HepG2 (cell line): ENCODE measurements around the gene AKAP10. TPM values are rescaled to one million over a fixed set of nuclear protein-coding genes. Genes with fewer than 3 reads are reported as not detected.

Experiments
- CBX1 ChIP-seq: IDR thresholded peaks from one replicate; pipeline ENCODE4 v1.6.1; 2016; ENCODE audit warnings: antibody characterized with exemption, low read depth
- CCAR2 ChIP-seq: fragments of 200-400 bp; formaldehyde crosslinking; optimal IDR thresholded peaks from 2 replicates; pipeline ENCODE3; 2018; ENCODE audit warnings: low read depth, mild to moderate bottlenecking, low read length, moderate library complexity
- EEA1 ChIP-seq: sonication (generic); formaldehyde crosslinking; IDR thresholded peaks from 2 replicates; pipeline ENCODE4 v1.5.1; 2020; ENCODE audit warnings: mild to moderate bottlenecking, missing genetic modification reagents, borderline replicate concordance
- EED ChIP-seq: sonication (generic); formaldehyde crosslinking; IDR thresholded peaks from 2 replicates; pipeline ENCODE4 v1.5.0; 2020; ENCODE audit warnings: mild to moderate bottlenecking, missing genetic modification reagents
- GABPA ChIP-seq, 2 experiments: IDR thresholded peaks; 2 replicates each; pipeline ENCODE4 v1.6.1; 2011 to 2016; ENCODE audit warnings: low read depth in 2 of 2, low read length in 1 of 2, missing biosample characterization in 1 of 2, missing genetic modification characterization in 1 of 2
- HCFC1 ChIP-seq: fragments of 150-350 bp; IDR thresholded peaks from 2 replicates; pipeline ENCODE4 v1.6.1; 2014; ENCODE audit warnings: low read depth, low read length
- KAT8 ChIP-seq: IDR thresholded peaks from 2 replicates; pipeline ENCODE4 v1.6.1; 2016; ENCODE audit warnings: missing genetic modification reagents, missing compliant biosample characterization
- KDM3A ChIP-seq: IDR thresholded peaks from 2 replicates; pipeline ENCODE4 v1.6.1; 2018; ENCODE audit warnings: low read depth, missing compliant biosample characterization
- MTF1 ChIP-seq: sonication (generic); formaldehyde crosslinking; IDR thresholded peaks from 2 replicates; pipeline ENCODE4 v1.5.0; 2020; ENCODE audit warnings: missing genetic modification reagents
- NFKBIZ ChIP-seq: IDR thresholded peaks from 2 replicates; pipeline ENCODE4 v1.6.1; 2018; ENCODE audit warnings: missing genetic modification reagents, missing compliant biosample characterization
- NONO ChIP-seq, 2 experiments: fragments of 450-650 bp in 1 of 2; sonication (generic) in 1 of 2; formaldehyde crosslinking in 1 of 2; IDR thresholded peaks in 1 of 2; conservative IDR thresholded peaks in 1 of 2; 2 replicates each; pipeline versions ENCODE4 v1.6.1 to v1.8.0; 2017 to 2022; ENCODE audit warnings: mild to moderate bottlenecking in 1 of 2, missing genetic modification reagents in 1 of 2, moderate library complexity in 1 of 2
- PITX1 ChIP-seq: sonication (generic); formaldehyde crosslinking; IDR thresholded peaks from 2 replicates; pipeline ENCODE4 v1.5.1; 2020; ENCODE audit warnings: mild to moderate bottlenecking, missing genetic modification reagents
- RFX1 ChIP-seq: fragments of 450-650 bp; IDR thresholded peaks from 2 replicates; pipeline ENCODE4 v1.6.1; 2017
- SMARCC2 ChIP-seq: fragments of 450-650 bp; IDR thresholded peaks from 2 replicates; pipeline ENCODE4 v1.6.1; 2017; ENCODE audit warnings: antibody characterized with exemption, mild to moderate bottlenecking
- TFDP1 ChIP-seq: IDR thresholded peaks from 2 replicates; pipeline ENCODE4 v1.6.1; 2016; ENCODE audit warnings: missing compliant biosample characterization, missing genetic modification reagents, borderline replicate concordance
- TGIF2 ChIP-seq: IDR thresholded peaks from 2 replicates; pipeline ENCODE4 v1.6.1; 2016; ENCODE audit warnings: control low read depth, missing compliant biosample characterization
- U2AF2 ChIP-seq: fragments of 200-400 bp; formaldehyde crosslinking; IDR thresholded peaks from 2 replicates; pipeline ENCODE4 v1.6.1; 2017; ENCODE audit warnings: low read depth, mild to moderate bottlenecking, low read length
- ZMYM4 ChIP-seq: sonication (generic); formaldehyde crosslinking; IDR thresholded peaks from 2 replicates; pipeline ENCODE4 v1.8.1; 2023; ENCODE audit warnings: mild to moderate bottlenecking, missing genetic modification reagents
- ZNF382 ChIP-seq: sonication (generic); formaldehyde crosslinking; IDR thresholded peaks from 2 replicates; pipeline ENCODE4 v1.5.0; 2020; ENCODE audit warnings: missing genetic modification reagents, mild to moderate bottlenecking, borderline replicate concordance
- ZNF549 ChIP-seq: sonication (generic); formaldehyde crosslinking; IDR thresholded peaks from 2 replicates; pipeline ENCODE4 v1.5.0; 2020; ENCODE audit warnings: missing genetic modification reagents
- ZNF674 ChIP-seq: sonication (generic); formaldehyde crosslinking; IDR thresholded peaks from 2 replicates; pipeline ENCODE4 v1.5.0; 2020; ENCODE audit warnings: low read depth, mild to moderate bottlenecking, missing genetic modification reagents
- ZNF777 ChIP-seq: sonication (generic); formaldehyde crosslinking; IDR thresholded peaks from 2 replicates; pipeline ENCODE4 v1.4.0; 2020; ENCODE audit warnings: missing genetic modification reagents
- polyA plus RNA-seq, 8 experiments: library from polyadenylated mRNA; depleted of rRNA in 3 of 8; stranded (reverse) in 7 of 8; unstranded in 1 of 8; fragments of >200 nt; fragmentation: Illumina TruSeq in 4 of 8; extraction: Trizol in 4 of 8; gene quantifications; 2 replicates each; pipeline versions ENCODE4 v1.2.1 to v1.2.3, GENCODE V29; 2011 to 2016; ENCODE audit warnings: low read depth in 4 of 8, missing spikeins in 1 of 8, mixed read lengths in 1 of 8; ENCODE audit not compliant: insufficient read depth in 1 of 8
- total RNA-seq, 5 experiments: library from RNA; depleted of rRNA; stranded (reverse); fragments of >200 nt; fragmentation: Illumina TruSeq; extraction: Trizol; gene quantifications; 2 replicates each; pipeline ENCODE4 v1.2.3, GENCODE V29; 2016; ENCODE audit warnings: low read depth in 1 of 5
- TF ChIP-seq, protein P1 (sequence below): sonication (generic); formaldehyde crosslinking; IDR thresholded peaks from 2 replicates; pipeline ENCODE4 v1.4.0; 2020; ENCODE audit warnings: low read depth, missing genetic modification reagents
- TF ChIP-seq, protein P2 (sequence below): sonication (generic); formaldehyde crosslinking; IDR thresholded peaks from 2 replicates; pipeline ENCODE4 v1.8.1; 2023; ENCODE audit warnings: mild to moderate bottlenecking, inconsistent platforms, moderate library complexity, missing genetic modification reagents, borderline replicate concordance

The AKAP10 gene
- total and polyA plus RNA-seq, 2 of the 13 experiments (the other 11 are each of a cell fraction or from before 2014, with no cell fraction given), result 17.6 to 21.7 TPM

DNA sequence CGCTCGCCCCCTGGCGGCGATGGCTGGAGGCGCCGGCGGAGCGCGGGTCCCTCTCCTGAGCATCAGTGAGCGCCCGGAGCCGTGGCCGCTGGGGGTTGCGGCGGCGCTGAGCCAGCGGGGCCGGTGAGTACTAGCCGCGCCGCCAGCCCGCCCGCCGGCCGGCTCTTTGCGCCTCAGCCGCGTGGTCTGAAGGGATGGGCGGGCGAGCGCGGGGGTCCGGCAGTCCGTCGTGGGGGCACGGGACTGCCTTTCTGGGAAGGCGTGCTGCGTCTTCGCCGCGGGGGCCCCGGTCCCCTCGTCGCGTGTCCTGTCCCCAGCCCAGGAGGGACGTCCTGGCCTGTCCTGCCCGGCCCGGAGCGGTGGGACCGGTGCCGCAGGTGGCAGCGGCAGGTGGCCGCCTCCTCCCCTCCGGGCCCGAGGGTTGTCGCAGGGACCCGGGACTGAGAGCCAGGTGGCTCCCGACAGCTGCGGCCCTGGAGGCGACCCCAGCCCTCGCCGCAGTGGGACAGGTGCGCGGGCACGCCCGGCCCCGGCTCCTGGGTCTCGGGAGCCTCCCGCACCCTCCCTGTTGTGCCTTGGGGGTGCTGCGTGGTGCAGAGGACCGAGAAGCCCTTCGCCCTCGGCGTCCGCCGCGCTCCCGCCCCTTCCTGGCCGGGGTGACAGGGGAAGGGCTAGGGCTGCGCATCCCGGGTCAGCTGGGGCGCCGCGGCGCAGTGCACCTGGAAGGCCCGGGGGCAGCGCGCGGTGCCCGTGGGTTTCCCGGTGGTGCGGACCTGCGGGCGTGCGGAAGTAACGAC is 31.9 kb upstream of the AKAP10 start, which contains the start of gene SPECC1 (continued):
- TF ChIP-seq U2AF2, result no peak
- no peak for TF ChIP-seq NONO (IDR thresholded peaks at IDR 0.05)
- no peak for TF ChIP-seq NONO (CRISPR knock-in tag; conservative IDR thresholded peaks at IDR 0.05)
- no peak for TF ChIP-seq RFX1
- TF ChIP-seq NFKBIZ (CRISPR knock-in tag), result no peak
- no peak for TF ChIP-seq PITX1 (CRISPR knock-in tag)
- TF ChIP-seq SMARCC2, result no peak
- TF ChIP-seq TFDP1 (CRISPR knock-in tag), result peak; percentile 12; the same call in 1 of the 2 replicates
- TF ChIP-seq, protein P1, sequence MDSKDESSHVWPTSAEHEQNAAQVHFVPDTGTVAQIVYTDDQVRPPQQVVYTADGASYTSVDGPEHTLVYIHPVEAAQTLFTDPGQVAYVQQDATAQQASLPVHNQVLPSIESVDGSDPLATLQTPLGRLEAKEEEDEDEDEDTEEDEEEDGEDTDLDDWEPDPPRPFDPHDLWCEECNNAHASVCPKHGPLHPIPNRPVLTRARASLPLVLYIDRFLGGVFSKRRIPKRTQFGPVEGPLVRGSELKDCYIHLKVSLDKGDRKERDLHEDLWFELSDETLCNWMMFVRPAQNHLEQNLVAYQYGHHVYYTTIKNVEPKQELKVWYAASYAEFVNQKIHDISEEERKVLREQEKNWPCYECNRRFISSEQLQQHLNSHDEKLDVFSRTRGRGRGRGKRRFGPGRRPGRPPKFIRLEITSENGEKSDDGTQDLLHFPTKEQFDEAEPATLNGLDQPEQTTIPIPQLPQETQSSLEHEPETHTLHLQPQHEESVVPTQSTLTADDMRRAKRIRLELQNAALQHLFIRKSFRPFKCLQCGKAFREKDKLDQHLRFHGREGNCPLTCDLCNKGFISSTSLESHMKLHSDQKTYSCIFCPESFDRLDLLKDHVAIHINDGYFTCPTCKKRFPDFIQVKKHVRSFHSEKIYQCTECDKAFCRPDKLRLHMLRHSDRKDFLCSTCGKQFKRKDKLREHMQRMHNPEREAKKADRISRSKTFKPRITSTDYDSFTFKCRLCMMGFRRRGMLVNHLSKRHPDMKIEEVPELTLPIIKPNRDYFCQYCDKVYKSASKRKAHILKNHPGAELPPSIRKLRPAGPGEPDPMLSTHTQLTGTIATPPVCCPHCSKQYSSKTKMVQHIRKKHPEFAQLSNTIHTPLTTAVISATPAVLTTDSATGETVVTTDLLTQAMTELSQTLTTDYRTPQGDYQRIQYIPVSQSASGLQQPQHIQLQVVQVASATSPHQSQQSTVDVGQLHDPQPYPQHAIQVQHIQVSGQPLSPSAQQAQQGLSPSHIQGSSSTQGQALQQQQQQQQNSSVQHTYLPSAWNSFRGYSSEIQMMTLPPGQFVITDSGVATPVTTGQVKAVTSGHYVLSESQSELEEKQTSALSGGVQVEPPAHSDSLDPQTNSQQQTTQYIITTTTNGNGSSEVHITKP (CRISPR knock-in tag), result no peak
- no peak for TF ChIP-seq ZNF674 (CRISPR knock-in tag)
- TF ChIP-seq, protein P2, sequence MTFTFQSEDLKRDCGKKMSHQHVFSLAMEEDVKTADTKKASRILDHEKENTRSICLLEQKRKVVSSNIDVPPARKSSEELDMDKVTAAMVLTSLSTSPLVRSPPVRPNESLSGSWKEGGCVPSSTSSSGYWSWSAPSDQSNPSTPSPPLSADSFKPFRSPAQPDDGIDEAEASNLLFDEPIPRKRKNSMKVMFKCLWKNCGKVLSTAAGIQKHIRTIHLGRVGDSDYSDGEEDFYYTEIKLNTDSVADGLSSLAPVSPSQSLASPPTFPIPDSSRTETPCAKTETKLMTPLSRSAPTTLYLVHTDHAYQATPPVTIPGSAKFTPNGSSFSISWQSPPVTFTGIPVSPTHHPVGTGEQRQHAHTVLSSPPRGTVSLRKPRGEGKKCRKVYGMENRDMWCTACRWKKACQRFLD (CRISPR knock-in tag), result no peak
- TF ChIP-seq EEA1 (CRISPR knock-in tag), result 0 out of 2 replicates have a peak, but pooled peaks have one; percentile 32
- no peak for TF ChIP-seq ZNF382 (CRISPR knock-in tag)
- TF ChIP-seq GABPA (IDR thresholded peaks at IDR 0.05; ENCODE audit: low read depth, low read length), result no peak
- no peak for TF ChIP-seq GABPA (CRISPR knock-in tag; IDR thresholded peaks at IDR 0.05; ENCODE audit: low read depth)
- peak; percentile 90 for TF ChIP-seq HCFC1
- no peak for TF ChIP-seq CCAR2
- TF ChIP-seq ZNF777 (CRISPR knock-in tag), result peak; percentile 93
- no peak for TF ChIP-seq MTF1 (CRISPR knock-in tag)
- TF ChIP-seq ZNF549, result no peak
- TF ChIP-seq KAT8, result no peak
- no peak for TF ChIP-seq CBX1
- no peak for TF ChIP-seq EED (CRISPR knock-in tag)
- TF ChIP-seq ZMYM4 (CRISPR knock-in tag), result 0 out of 2 replicates have a peak, but pooled peaks have one; percentile 9
- TF ChIP-seq KDM3A (CRISPR knock-in tag), result no peak
- no peak for TF ChIP-seq TGIF2
